Natural killer cell (primary cell): Measurements from ENCODE around the gene FAM209A. TPM values are rescaled to one million over a fixed set of nuclear protein-coding genes. Genes with fewer than 3 reads are reported as not detected.

Source experiments
- ATAC-seq, 3 donors: fragments of 150-1000 bp in 2 of 3; fragments of 200-7000 bp in 1 of 3; cut with Tn5 transposase; 1 replicate in 1 of 3; 2 replicates in 2 of 3; pipeline ENCODE4 v1.10.0; 2021; ENCODE audit warnings: mild to moderate bottlenecking in 2 of 3, moderate library complexity in 2 of 3
- DNase-seq, 2 donors: peaks; one replicate each; pipeline versions ENCODE4 v3.0.0 to v3.0.0-alpha.2; 2013 to 2021; ENCODE audit warnings: mixed read lengths in 1 of 2
- H3K27ac ChIP-seq: one replicate; pipeline ENCODE4 v1.5.1; 2013; ENCODE audit warnings: mild to moderate bottlenecking, low read length
- H3K27me3 ChIP-seq: one replicate; pipeline ENCODE4 v1.6.1; 2013; ENCODE audit warnings: low read length; ENCODE audit not compliant: control insufficient read depth, insufficient read depth
- H3K36me3 ChIP-seq: one replicate; pipeline ENCODE4 v1.6.1; 2013; ENCODE audit warnings: low read length; ENCODE audit not compliant: control insufficient read depth, insufficient read depth
- H3K4me1 ChIP-seq: one replicate; pipeline ENCODE4 v1.6.1; 2013; ENCODE audit warnings: low read length; ENCODE audit not compliant: control insufficient read depth, insufficient read depth
- H3K4me3 ChIP-seq: one replicate; pipeline ENCODE4 v1.5.1; 2013; ENCODE audit warnings: low read length
- H3K9me3 ChIP-seq: one replicate; pipeline ENCODE4 v1.6.1; 2013; ENCODE audit warnings: low read length; ENCODE audit not compliant: control insufficient read depth, insufficient read depth
- H3K27ac Mint-ChIP-seq, 2 donors: one replicate each; pipeline ENCODE4 v1.8.0; 2022; ENCODE audit warnings: mild to moderate bottlenecking in 2 of 2, mixed read lengths in 2 of 2, moderate library complexity in 1 of 2
- H3K27me3 Mint-ChIP-seq, 2 donors: one replicate each; pipeline ENCODE4 v1.8.0; 2022; ENCODE audit warnings: low read depth in 2 of 2, mixed read lengths in 2 of 2
- H3K36me3 Mint-ChIP-seq: one replicate; pipeline ENCODE4 v1.8.0; 2022; ENCODE audit warnings: mixed read lengths
- H3K4me1 Mint-ChIP-seq, 2 donors: one replicate each; pipeline ENCODE4 v1.8.0; 2022; ENCODE audit warnings: mixed read lengths in 2 of 2
- H3K4me3 Mint-ChIP-seq: one replicate; pipeline ENCODE4 v1.8.0; 2022; ENCODE audit warnings: mild to moderate bottlenecking, moderate library complexity, mixed read lengths
- H3K9me3 Mint-ChIP-seq, 2 donors: one replicate each; pipeline ENCODE4 v1.8.0; 2022; ENCODE audit warnings: mixed read lengths in 2 of 2
- WGBS: methylation state at CpG from one replicate; pipeline ENCODE4 v1.1.7; 2013; ENCODE audit warnings: missing lambda C conversion rate; ENCODE audit not compliant: insufficient coverage; 5-methylcytosine and 5-hydroxymethylcytosine counted together
- intact Hi-C: fragments of 100-400 bp; cut with micrococcal nuclease; formaldehyde crosslinking; loops from one replicate; pipeline ENCODE4 v1.14.2; 2022
- total RNA-seq, 4 donors: library from RNA; stranded (reverse); fragments of 120-200 nt in 1 of 4; gene quantifications; one replicate each; pipeline versions ENCODE4 v1.2.3 to v1.2.4, GENCODE V29; 2013 to 2022
- TF ChIP-seq, protein P1 (sequence below): fragments of 200-600 bp; IDR thresholded peaks from one replicate; pipeline ENCODE4 v1.8.0; 2022; ENCODE audit warnings: antibody characterized with exemption

Gene FAM209A
- total RNA-seq, 3 donors from 2014 or later (not counting 1 experiment from before 2014, with no cell fraction given): 4.0 to 5.6 (median 5.4) TPM

GRCh38 chr20:56501116-56501515, 23.4 kb upstream of the FAM209A start:
- no CpG with 5 or more reads among the region's 1 CpG for WGBS
- H3K36me3 Mint-ChIP-seq: peaks cover 9% of the 10 kb centered on the region

GRCh38 chr20:56503916-56504315, 20.6 kb upstream of the FAM209A start:
- intact Hi-C loops: loop anchor here (1.0 kb wide), 1 partner anchor 104 kb away; no protein-coding TSS in a partner anchor
- no peak for ATAC-seq
- no peaks in the 10 kb centered on the region for H3K9me3 ChIP-seq

More at GRCh38 chr20:56501116-56501515, 23.4 kb upstream of the FAM209A start:
- intact Hi-C loops: no loop called here
- TF ChIP-seq, protein P1, sequence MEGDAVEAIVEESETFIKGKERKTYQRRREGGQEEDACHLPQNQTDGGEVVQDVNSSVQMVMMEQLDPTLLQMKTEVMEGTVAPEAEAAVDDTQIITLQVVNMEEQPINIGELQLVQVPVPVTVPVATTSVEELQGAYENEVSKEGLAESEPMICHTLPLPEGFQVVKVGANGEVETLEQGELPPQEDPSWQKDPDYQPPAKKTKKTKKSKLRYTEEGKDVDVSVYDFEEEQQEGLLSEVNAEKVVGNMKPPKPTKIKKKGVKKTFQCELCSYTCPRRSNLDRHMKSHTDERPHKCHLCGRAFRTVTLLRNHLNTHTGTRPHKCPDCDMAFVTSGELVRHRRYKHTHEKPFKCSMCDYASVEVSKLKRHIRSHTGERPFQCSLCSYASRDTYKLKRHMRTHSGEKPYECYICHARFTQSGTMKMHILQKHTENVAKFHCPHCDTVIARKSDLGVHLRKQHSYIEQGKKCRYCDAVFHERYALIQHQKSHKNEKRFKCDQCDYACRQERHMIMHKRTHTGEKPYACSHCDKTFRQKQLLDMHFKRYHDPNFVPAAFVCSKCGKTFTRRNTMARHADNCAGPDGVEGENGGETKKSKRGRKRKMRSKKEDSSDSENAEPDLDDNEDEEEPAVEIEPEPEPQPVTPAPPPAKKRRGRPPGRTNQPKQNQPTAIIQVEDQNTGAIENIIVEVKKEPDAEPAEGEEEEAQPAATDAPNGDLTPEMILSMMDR: no peak
- Mint-ChIP-seq H3K27ac (no peak overlapping the region), H3K4me1 (peaks cover 16 to 17% of the 10 kb centered on the region in 2 donors), H3K27me3 (no peaks in the 10 kb centered on the region), H3K4me3 (no peak overlapping the region), H3K9me3 (peaks cover 0 to 3% of the 10 kb centered on the region in 2 donors)
- Histone ChIP-seq H3K27me3 (no peaks in the 10 kb centered on the region), H3K4me3 (no peak overlapping the region), H3K36me3 (peaks cover 14% of the 10 kb centered on the region), H3K27ac (no peak overlapping the region), H3K9me3 (no peaks in the 10 kb centered on the region), H3K4me1 (no peaks in the 10 kb centered on the region)
- ATAC-seq: no peak
- no peak for DNase-seq

GRCh38 chr20:56504373-56505005, 20.1 kb upstream of the FAM209A start:
- no peaks in the 10 kb centered on the region for H3K36me3 Mint-ChIP-seq
- Histone ChIP-seq H3K27me3 (no peaks in the 10 kb centered on the region), H3K4me1 (no peaks in the 10 kb centered on the region), H3K36me3 (peaks cover 3% of the 10 kb centered on the region), H3K27ac (no peak overlapping the region), H3K9me3 (no peaks in the 10 kb centered on the region), H3K4me3 (no peak overlapping the region)
- H3K4me1 Mint-ChIP-seq: peaks cover 31 to 32% of the 10 kb centered on the region in 2 donors
- ATAC-seq: peak; percentile 62 to 77 (median 76)
- WGBS: 79% methylated on average over 6 of the region's 9 CpGs
- TF ChIP-seq, protein P1: peak; percentile 67
- DNase-seq: peak in 1 of 2 donors; percentile 56
- H3K27ac Mint-ChIP-seq: peak overlapping the region; percentile 25 to 38
- H3K27me3 Mint-ChIP-seq: no peaks in the 10 kb centered on the region
- H3K9me3 Mint-ChIP-seq: no peaks in the 10 kb centered on the region
- intact Hi-C loops: loop anchor here (1.0 kb wide), 1 partner anchor 104 kb away; no protein-coding TSS in a partner anchor
- H3K4me3 Mint-ChIP-seq: no peak overlapping the region

More at GRCh38 chr20:56503916-56504315, 20.6 kb upstream of the FAM209A start:
- Mint-ChIP-seq H3K9me3 (no peaks in the 10 kb centered on the region), H3K36me3 (no peaks in the 10 kb centered on the region), H3K27me3 (no peaks in the 10 kb centered on the region), H3K4me3 (no peak overlapping the region), H3K27ac (peak overlapping the region; percentile 25 to 38), H3K4me1 (peaks cover 26 to 27% of the 10 kb centered on the region in 2 donors)
- H3K27ac ChIP-seq: no peak overlapping the region
- TF ChIP-seq, protein P1: no peak
- H3K4me1 ChIP-seq: no peaks in the 10 kb centered on the region
- peaks cover 3% of the 10 kb centered on the region for H3K36me3 ChIP-seq
- 96% methylated on average over 8 of the region's 8 CpGs for WGBS
- DNase-seq: no peak
- no peaks in the 10 kb centered on the region for H3K27me3 ChIP-seq
- H3K4me3 ChIP-seq: no peak overlapping the region
